IgD-negative memory B cell (primary cell): Measurements from ENCODE around the gene C3orf20. TPM values are rescaled to one million over a fixed set of nuclear protein-coding genes. Genes with fewer than 3 reads are reported as not detected.

Experiments
- H3K27ac Mint-ChIP-seq, 3 donors: one replicate each; pipeline ENCODE4 v1.8.0; 2020 to 2022; ENCODE audit warnings: mild to moderate bottlenecking in 3 of 3, mixed read lengths in 3 of 3, moderate library complexity in 1 of 3
- H3K27me3 Mint-ChIP-seq: one replicate; pipeline ENCODE4 v1.8.0; 2021; ENCODE audit warnings: mixed read lengths
- H3K36me3 Mint-ChIP-seq: one replicate; pipeline ENCODE4 v1.8.0; 2020; ENCODE audit warnings: mild to moderate bottlenecking, mixed read lengths
- H3K4me1 Mint-ChIP-seq, 3 donors: one replicate each; pipeline ENCODE4 v1.8.0; 2020 to 2022; ENCODE audit warnings: mixed read lengths in 3 of 3, mild to moderate bottlenecking in 1 of 3
- H3K4me3 Mint-ChIP-seq, 4 donors: one replicate each; pipeline ENCODE4 v1.8.0; 2020 to 2022; ENCODE audit warnings: mild to moderate bottlenecking in 4 of 4, mixed read lengths in 4 of 4, moderate library complexity in 3 of 4
- H3K9me3 Mint-ChIP-seq, 3 donors: one replicate each; pipeline ENCODE4 v1.8.0; 2020 to 2021; ENCODE audit warnings: mixed read lengths in 3 of 3, mild to moderate bottlenecking in 1 of 3
- polyA plus RNA-seq: library from polyadenylated mRNA; unstranded; fragments of 300-500 nt; fragmentation: Illumina TruSeq; gene quantifications from one replicate; pipeline ENCODE4 v1.2.3, GENCODE V29; 2021

The C3orf20 gene
- polyA plus RNA-seq, 1 donor from 2014 or later: not detected

GRCh38 chr3:14664170-14664569 lies 10.8 kb upstream of the C3orf20 start:
- peaks cover 0 to 8% (median 0%) of the 10 kb centered on the region in 3 donors for H3K4me1 Mint-ChIP-seq
- peaks cover 9% of the 10 kb centered on the region for H3K36me3 Mint-ChIP-seq
- no peaks in the 10 kb centered on the region for H3K27me3 Mint-ChIP-seq
- no peak overlapping the region for H3K4me3 Mint-ChIP-seq
- no peaks in the 10 kb centered on the region for H3K9me3 Mint-ChIP-seq
- H3K27ac Mint-ChIP-seq: no peak overlapping the region

- Mint-ChIP-seq H3K27ac (peak overlapping the region in 1 of 3 donors; percentile 82), H3K27me3 (no peaks in the 10 kb centered on the region), H3K4me3 (no peak overlapping the region), H3K4me1 (peaks cover 0 to 1% (median 0%) of the 10 kb centered on the region in 3 donors), H3K36me3 (peaks cover 1% of the 10 kb centered on the region), H3K9me3 (no peaks in the 10 kb centered on the region)
Measured at GRCh38 chr3:14672588-14672987, 2.4 kb upstream of the C3orf20 start.

- H3K27me3 Mint-ChIP-seq: no peaks in the 10 kb centered on the region
- H3K36me3 Mint-ChIP-seq: peaks cover 12% of the 10 kb centered on the region
- no peak overlapping the region for H3K27ac Mint-ChIP-seq
- no peak overlapping the region for H3K4me3 Mint-ChIP-seq
- H3K4me1 Mint-ChIP-seq: peaks cover 0 to 6% (median 2%) of the 10 kb centered on the region in 3 donors
- peaks cover 0 to 5% (median 3%) of the 10 kb centered on the region in 3 donors for H3K9me3 Mint-ChIP-seq
Measured at GRCh38 chr3:14676881-14677280, 1.9 kb downstream of the C3orf20 start.

GRCh38 chr3:14678015-14678503 lies 3.1 kb downstream of the C3orf20 start:
- H3K27me3 Mint-ChIP-seq: no peaks in the 10 kb centered on the region
- H3K9me3 Mint-ChIP-seq: peaks cover 0 to 5% (median 3%) of the 10 kb centered on the region in 3 donors
- H3K4me3 Mint-ChIP-seq: no peak overlapping the region
- H3K27ac Mint-ChIP-seq: no peak overlapping the region
- H3K36me3 Mint-ChIP-seq: peaks cover 12% of the 10 kb centered on the region
- peaks cover 0 to 6% (median 2%) of the 10 kb centered on the region in 3 donors for H3K4me1 Mint-ChIP-seq

GRCh38 chr3:14680115-14680514 lies 5.2 kb downstream of the C3orf20 start:
- H3K4me1 Mint-ChIP-seq: peaks cover 0 to 6% (median 2%) of the 10 kb centered on the region in 3 donors
- H3K27ac Mint-ChIP-seq: no peak overlapping the region
- H3K27me3 Mint-ChIP-seq: no peaks in the 10 kb centered on the region
- peaks cover 0 to 5% (median 3%) of the 10 kb centered on the region in 3 donors for H3K9me3 Mint-ChIP-seq
- peaks cover 13% of the 10 kb centered on the region for H3K36me3 Mint-ChIP-seq
- no peak overlapping the region for H3K4me3 Mint-ChIP-seq

- Mint-ChIP-seq H3K27ac (no peak overlapping the region), H3K9me3 (peaks cover 0 to 5% (median 3%) of the 10 kb centered on the region in 3 donors), H3K27me3 (no peaks in the 10 kb centered on the region), H3K36me3 (peaks cover 13% of the 10 kb centered on the region), H3K4me3 (no peak overlapping the region), H3K4me1 (peaks cover 0 to 6% (median 5%) of the 10 kb centered on the region in 3 donors)
Measured at GRCh38 chr3:14680716-14681115, 5.8 kb downstream of the C3orf20 start.

GRCh38 chr3:14684447-14684846 lies 9.5 kb downstream of the C3orf20 start:
- no peak overlapping the region for H3K27ac Mint-ChIP-seq
- H3K4me3 Mint-ChIP-seq: no peak overlapping the region
- peaks cover 8% of the 10 kb centered on the region for H3K36me3 Mint-ChIP-seq
- peaks cover 0 to 5% (median 5%) of the 10 kb centered on the region in 3 donors for H3K9me3 Mint-ChIP-seq
- H3K27me3 Mint-ChIP-seq: peaks cover 3% of the 10 kb centered on the region
- peaks cover 12 to 16% (median 14%) of the 10 kb centered on the region in 3 donors for H3K4me1 Mint-ChIP-seq

GRCh38 chr3:14685179-14685578 lies 10.2 kb downstream of the C3orf20 start:
- Mint-ChIP-seq H3K4me1 (peaks cover 15 to 18% (median 16%) of the 10 kb centered on the region in 3 donors), H3K27ac (peak overlapping the region in 1 of 3 donors; percentile 49), H3K36me3 (peaks cover 8% of the 10 kb centered on the region), H3K4me3 (peak overlapping the region in 1 of 4 donors; percentile 38), H3K27me3 (peaks cover 3% of the 10 kb centered on the region), H3K9me3 (peaks cover 0 to 5% (median 3%) of the 10 kb centered on the region in 3 donors)

- peaks cover 6% of the 10 kb centered on the region for H3K36me3 Mint-ChIP-seq
- H3K27me3 Mint-ChIP-seq: peaks cover 10% of the 10 kb centered on the region
- peaks cover 0 to 2% (median 1%) of the 10 kb centered on the region in 3 donors for H3K9me3 Mint-ChIP-seq
- H3K27ac Mint-ChIP-seq: no peak overlapping the region
- peak overlapping the region in 1 of 4 donors; percentile 56 for H3K4me3 Mint-ChIP-seq
- H3K4me1 Mint-ChIP-seq: peaks cover 22 to 24% (median 24%) of the 10 kb centered on the region in 3 donors
Measured at GRCh38 chr3:14687360-14687759, 12.4 kb downstream of the C3orf20 start.

GRCh38 chr3:14688525-14688924 lies 13.6 kb downstream of the C3orf20 start:
- no peak overlapping the region for H3K27ac Mint-ChIP-seq
- peak overlapping the region in 2 of 4 donors; percentile 10 to 34 for H3K4me3 Mint-ChIP-seq
- peaks cover 4% of the 10 kb centered on the region for H3K36me3 Mint-ChIP-seq
- H3K9me3 Mint-ChIP-seq: peaks cover 1 to 7% (median 2%) of the 10 kb centered on the region in 3 donors
- H3K27me3 Mint-ChIP-seq: peaks cover 12% of the 10 kb centered on the region
- peaks cover 22 to 24% (median 24%) of the 10 kb centered on the region in 3 donors for H3K4me1 Mint-ChIP-seq

GRCh38 chr3:14689247-14689980 lies 14.5 kb downstream of the C3orf20 start:
- H3K27me3 Mint-ChIP-seq: peaks cover 12% of the 10 kb centered on the region
- H3K36me3 Mint-ChIP-seq: peaks cover 4% of the 10 kb centered on the region
- H3K27ac Mint-ChIP-seq: no peak overlapping the region
- H3K9me3 Mint-ChIP-seq: peaks cover 1 to 7% (median 2%) of the 10 kb centered on the region in 3 donors
- H3K4me3 Mint-ChIP-seq: peak overlapping the region in 1 of 4 donors; percentile 41
- H3K4me1 Mint-ChIP-seq: peaks cover 22 to 24% (median 24%) of the 10 kb centered on the region in 3 donors

- H3K27me3 Mint-ChIP-seq: peaks cover 12% of the 10 kb centered on the region
- peak overlapping the region in 1 of 3 donors; percentile 44 for H3K27ac Mint-ChIP-seq
- H3K36me3 Mint-ChIP-seq: peaks cover 2% of the 10 kb centered on the region
- H3K4me1 Mint-ChIP-seq: peaks cover 21 to 24% (median 22%) of the 10 kb centered on the region in 3 donors
- H3K4me3 Mint-ChIP-seq: no peak overlapping the region
- H3K9me3 Mint-ChIP-seq: peaks cover 1 to 7% (median 2%) of the 10 kb centered on the region in 3 donors
Measured at GRCh38 chr3:14691239-14691638, 16.3 kb downstream of the C3orf20 start.

- no peak overlapping the region for H3K27ac Mint-ChIP-seq
- H3K4me3 Mint-ChIP-seq: no peak overlapping the region
- H3K4me1 Mint-ChIP-seq: peaks cover 21 to 24% (median 22%) of the 10 kb centered on the region in 3 donors
- peaks cover 2% of the 10 kb centered on the region for H3K36me3 Mint-ChIP-seq
- H3K27me3 Mint-ChIP-seq: peaks cover 12% of the 10 kb centered on the region
- peaks cover 1 to 7% (median 2%) of the 10 kb centered on the region in 3 donors for H3K9me3 Mint-ChIP-seq
Measured at GRCh38 chr3:14691719-14692118, 16.8 kb downstream of the C3orf20 start.

- Mint-ChIP-seq H3K4me1 (no peaks in the 10 kb centered on the region), H3K4me3 (no peak overlapping the region), H3K27me3 (no peaks in the 10 kb centered on the region), H3K27ac (no peak overlapping the region), H3K36me3 (peaks cover 3% of the 10 kb centered on the region), H3K9me3 (peaks cover 0 to 4% (median 0%) of the 10 kb centered on the region in 3 donors)
Measured at GRCh38 chr3:14698601-14699244, 23.8 kb downstream of the C3orf20 start.

- Mint-ChIP-seq H3K27ac (no peak overlapping the region), H3K36me3 (peaks cover 3% of the 10 kb centered on the region), H3K4me3 (no peak overlapping the region), H3K27me3 (no peaks in the 10 kb centered on the region), H3K9me3 (peaks cover 0 to 4% (median 0%) of the 10 kb centered on the region in 3 donors), H3K4me1 (no peaks in the 10 kb centered on the region)
Measured at GRCh38 chr3:14699643-14700042, 24.7 kb downstream of the C3orf20 start.
